Stimulated activated CD4-positive, alpha-beta T cell treated with anti-CD3 and anti-CD28 coated beads, Interleukin-15, amount 100 ng/mL, for 48 hours (primary cell): ENCODE measurements around the gene DTNBP1.

Experiments used
- DNase-seq, 2 donors: peaks; one replicate each; pipeline ENCODE4 v3.0.0-alpha.2; 2020; ENCODE audit warnings: low read depth in 2 of 2

DTNBP1 gene

GRCh38 chr6:15481390-15482291, 181.2 kb downstream of the DTNBP1 start:
- peak; percentile 14 to 24 for DNase-seq

GRCh38 chr6:15480525-15480924, 182.3 kb downstream of the DTNBP1 start:
- no peak for DNase-seq

- DNase-seq: no peak
Measured at GRCh38 chr6:15479761-15480160, 183.1 kb downstream of the DTNBP1 start.

GRCh38 chr6:15477746-15478145, 185.1 kb downstream of the DTNBP1 start:
- no peak for DNase-seq

- DNase-seq: no peak
Measured at GRCh38 chr6:15476631-15477380, 186.0 kb downstream of the DTNBP1 start.

GRCh38 chr6:15475872-15476271, 187.0 kb downstream of the DTNBP1 start:
- DNase-seq: no peak

- DNase-seq: no peak
Measured at GRCh38 chr6:15475261-15475660, 187.6 kb downstream of the DTNBP1 start.

GRCh38 chr6:15474196-15474595, 188.6 kb downstream of the DTNBP1 start:
- DNase-seq: no peak

- no peak for DNase-seq
Measured at GRCh38 chr6:15473741-15474161, 189.1 kb downstream of the DTNBP1 start.

GRCh38 chr6:15473174-15473573, 189.7 kb downstream of the DTNBP1 start:
- no peak for DNase-seq
